Measurements from ENCODE around the gene SLAMF7.

DNA sequence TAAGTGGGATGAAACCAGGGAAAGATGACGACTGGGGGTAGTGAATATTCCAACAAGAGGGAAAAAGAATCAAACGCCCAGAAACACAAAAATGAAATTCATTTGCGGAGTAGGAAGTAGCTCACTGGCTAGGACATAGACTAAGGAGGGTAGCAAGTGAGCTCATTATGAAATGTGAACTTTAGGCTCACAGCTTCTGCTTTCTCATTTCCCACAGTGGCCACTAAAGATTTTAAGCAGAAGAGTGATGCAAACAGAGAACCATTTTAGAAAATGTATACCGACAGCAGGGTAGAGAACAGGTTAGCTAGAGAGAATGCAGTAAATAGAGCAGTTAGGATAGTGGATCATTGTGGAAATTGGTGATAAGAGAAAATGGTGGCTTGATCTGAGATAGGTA is 30.9 kb upstream of the SLAMF7 start:
- TF ChIP-seq EZH2 (IDR thresholded peaks at IDR 0.05; ENCODE audit: low read depth, low read length, severe bottlenecking) (no peak), RFX5 (IDR thresholded peaks at IDR 0.05; ENCODE audit: borderline replicate concordance, low read depth, low read length) (no peak), EGR1 (IDR thresholded peaks at IDR 0.05; ENCODE audit: borderline replicate concordance, low read depth, low read length) (no peak), ZNF274 (IDR thresholded peaks at IDR 0.05; ENCODE audit: borderline replicate concordance, extremely low read depth, low read length) (no peak), CHD2 (IDR thresholded peaks at IDR 0.05; ENCODE audit: low read length) (no peak), KDM1A (IDR thresholded peaks at IDR 0.05; ENCODE audit: borderline replicate concordance, low read length) (no peak), RNF2 (IDR thresholded peaks at IDR 0.05; ENCODE audit: borderline replicate concordance, low read depth, low read length, missing control alignments, poor library complexity, severe bottlenecking) (no peak), TAF1 (IDR thresholded peaks at IDR 0.05; ENCODE audit: low read depth, low read length) (no peak)
- TF ChIP-seq, protein P1, sequence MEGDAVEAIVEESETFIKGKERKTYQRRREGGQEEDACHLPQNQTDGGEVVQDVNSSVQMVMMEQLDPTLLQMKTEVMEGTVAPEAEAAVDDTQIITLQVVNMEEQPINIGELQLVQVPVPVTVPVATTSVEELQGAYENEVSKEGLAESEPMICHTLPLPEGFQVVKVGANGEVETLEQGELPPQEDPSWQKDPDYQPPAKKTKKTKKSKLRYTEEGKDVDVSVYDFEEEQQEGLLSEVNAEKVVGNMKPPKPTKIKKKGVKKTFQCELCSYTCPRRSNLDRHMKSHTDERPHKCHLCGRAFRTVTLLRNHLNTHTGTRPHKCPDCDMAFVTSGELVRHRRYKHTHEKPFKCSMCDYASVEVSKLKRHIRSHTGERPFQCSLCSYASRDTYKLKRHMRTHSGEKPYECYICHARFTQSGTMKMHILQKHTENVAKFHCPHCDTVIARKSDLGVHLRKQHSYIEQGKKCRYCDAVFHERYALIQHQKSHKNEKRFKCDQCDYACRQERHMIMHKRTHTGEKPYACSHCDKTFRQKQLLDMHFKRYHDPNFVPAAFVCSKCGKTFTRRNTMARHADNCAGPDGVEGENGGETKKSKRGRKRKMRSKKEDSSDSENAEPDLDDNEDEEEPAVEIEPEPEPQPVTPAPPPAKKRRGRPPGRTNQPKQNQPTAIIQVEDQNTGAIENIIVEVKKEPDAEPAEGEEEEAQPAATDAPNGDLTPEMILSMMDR (IDR thresholded peaks at IDR 0.05; ENCODE audit: control extremely low read depth in 1 of 3, insufficient read depth in 1 of 3, low read depth in 1 of 3, low read length in 3 of 3): no peak

Data from H1 (cell line).